GM23338 (cell line): ENCODE data around the gene MAN1C1. TPM values are rescaled to one million over a fixed set of nuclear protein-coding genes. Genes with fewer than 3 reads are reported as not detected.

Source experiments
- ATAC-seq: fragments of 200-7000 bp; cut with Tn5 transposase; 3 replicates; pipeline ENCODE4 v1.9.1; 2020
- DNase-seq: peaks from one replicate; pipeline ENCODE4 v3.0.0-alpha.2; 2015; ENCODE audit warnings: low spot score
- H2AFZ ChIP-seq: fragments of 200-600 bp; sonication (generic); 2 replicates; pipeline ENCODE4 v1.8.0; 2016; ENCODE audit warnings: antibody characterized with exemption, mild to moderate bottlenecking, moderate library complexity
- H3F3A ChIP-seq: fragments of 200-600 bp; sonication (generic); replicated peaks from 2 replicates; pipeline ENCODE4 v1.8.0; 2017; ENCODE audit warnings: antibody characterized with exemption, mixed run types, low read depth
- H3K27ac ChIP-seq: fragments of 200-600 bp; sonication (generic); 2 replicates; pipeline ENCODE4 v1.6.1; 2016; ENCODE audit warnings: low read depth
- H3K27me3 ChIP-seq: fragments of 200-600 bp; sonication (generic); 2 replicates; pipeline ENCODE4 v1.8.0; 2016; ENCODE audit warnings: mild to moderate bottlenecking, mixed run types, moderate library complexity; ENCODE audit not compliant: insufficient read depth
- H3K36me3 ChIP-seq: fragments of 200-600 bp; sonication (generic); 2 replicates; pipeline ENCODE4 v1.8.0; 2016; ENCODE audit warnings: mild to moderate bottlenecking; ENCODE audit not compliant: insufficient read depth
- H3K4me1 ChIP-seq: fragments of 200-600 bp; sonication (generic); 2 replicates; pipeline ENCODE4 v1.8.0; 2016; ENCODE audit warnings: mild to moderate bottlenecking, moderate library complexity; ENCODE audit not compliant: insufficient read depth
- H3K4me2 ChIP-seq: fragments of 200-600 bp; sonication (generic); 2 replicates; pipeline ENCODE4 v1.7.1; 2017; ENCODE audit warnings: mixed run types
- H3K4me3 ChIP-seq: fragments of 200-600 bp; sonication (generic); 2 replicates; pipeline ENCODE4 v1.6.1; 2016; ENCODE audit warnings: mixed run types
- H3K79me2 ChIP-seq: fragments of 200-600 bp; sonication (generic); replicated peaks from 2 replicates; pipeline ENCODE4 v1.8.0; 2017; ENCODE audit warnings: mild to moderate bottlenecking; ENCODE audit not compliant: insufficient read depth
- H3K9me2 ChIP-seq: fragments of 200-600 bp; sonication (generic); 2 replicates; pipeline ENCODE4 v1.8.0; 2017; ENCODE audit not compliant: insufficient read depth
- H4K20me1 ChIP-seq: fragments of 200-600 bp; sonication (generic); replicated peaks from 2 replicates; pipeline ENCODE4 v1.8.0; 2017; ENCODE audit warnings: mild to moderate bottlenecking; ENCODE audit not compliant: insufficient read depth
- H3K27ac Mint-ChIP-seq: 2 replicates; pipeline ENCODE4 v1.8.0; 2020; ENCODE audit warnings: inconsistent platforms, mild to moderate bottlenecking, moderate library complexity, mixed read lengths
- H3K27me3 Mint-ChIP-seq: 3 replicates; pipeline ENCODE4 v1.8.0; 2022; ENCODE audit warnings: low read depth, mild to moderate bottlenecking, moderate library complexity, mixed read lengths, inconsistent platforms; ENCODE audit not compliant: insufficient read depth, poor library complexity
- H3K36me3 Mint-ChIP-seq: 3 replicates; pipeline ENCODE4 v1.8.0; 2021; ENCODE audit warnings: low read depth, mild to moderate bottlenecking, inconsistent platforms, moderate library complexity, mixed read lengths
- H3K4me1 Mint-ChIP-seq: 3 replicates; pipeline ENCODE4 v1.8.0; 2020; ENCODE audit warnings: mild to moderate bottlenecking, inconsistent platforms, mixed read lengths
- H3K4me3 Mint-ChIP-seq: 3 replicates; pipeline ENCODE4 v1.8.0; 2021; ENCODE audit warnings: moderate library complexity, mild to moderate bottlenecking, inconsistent platforms, mixed read lengths
- H3K9me3 Mint-ChIP-seq: 3 replicates; pipeline ENCODE4 v1.8.0; 2020; ENCODE audit warnings: moderate library complexity, mild to moderate bottlenecking, inconsistent platforms, mixed read lengths
- CREB1 ChIP-seq: fragments of 250-450 bp; sonication (Bioruptor Pico); IDR thresholded peaks from 2 replicates; pipeline ENCODE4 v1.5.0; 2020; ENCODE audit warnings: low read depth, mild to moderate bottlenecking, moderate library complexity
- EZH2 ChIP-seq: fragments of 200-600 bp; sonication (generic); IDR thresholded peaks from one replicate; pipeline ENCODE4 v1.8.0; 2017; ENCODE audit warnings: antibody characterized with exemption, mild to moderate bottlenecking, low read depth; ENCODE audit not compliant: unreplicated experiment
- EZH2phosphoT487 ChIP-seq: fragments of 200-600 bp; sonication (generic); IDR thresholded peaks from one replicate; pipeline ENCODE4 v1.8.1; 2018; ENCODE audit warnings: antibody characterized with exemption; ENCODE audit not compliant: unreplicated experiment
- NANOG ChIP-seq: IDR thresholded peaks from 2 replicates; pipeline ENCODE4 v1.6.1; 2016; ENCODE audit warnings: antibody characterized with exemption, borderline replicate concordance
- POLR2AphosphoS5 ChIP-seq: IDR thresholded peaks from 2 replicates; pipeline ENCODE4 v1.6.1; 2016; ENCODE audit warnings: antibody characterized with exemption, low read depth
- ZNF114 ChIP-seq: fragments of 250-450 bp; sonication (Bioruptor Pico); IDR thresholded peaks from 2 replicates; pipeline ENCODE4 v1.5.0; 2020; ENCODE audit warnings: mild to moderate bottlenecking, moderate library complexity
- ZNF331 ChIP-seq: fragments of 250-450 bp; sonication (Bioruptor Pico); IDR thresholded peaks from 2 replicates; pipeline ENCODE4 v1.5.0; 2020; ENCODE audit warnings: low read depth, mild to moderate bottlenecking, moderate library complexity
- polyA plus RNA-seq: library from polyadenylated mRNA; unstranded; fragments of >200 nt; fragmentation: Nextera tagmentation; extraction: Ambion mirVana; gene quantifications from 2 replicates; pipeline ENCODE4 v1.2.1, GENCODE V29; 2016
- total RNA-seq: library from RNA; depleted of rRNA; stranded (reverse); fragments of >200 nt; shearing (Covaris generic); gene quantifications from 2 replicates; pipeline ENCODE4 v1.2.3, GENCODE V29; 2014
- TF ChIP-seq, protein P1 (sequence below): IDR thresholded peaks from one replicate; pipeline ENCODE4 v1.6.1; 2018; ENCODE audit warnings: antibody characterized with exemption; ENCODE audit not compliant: unreplicated experiment
- TF ChIP-seq, protein P2 (sequence below): IDR thresholded peaks from 2 replicates; pipeline ENCODE4 v1.6.1; 2016; ENCODE audit warnings: antibody characterized with exemption
- TF ChIP-seq, protein P3 (sequence below), 2 experiments: fragments of 200-600 bp in 1 of 2; sonication (generic) in 1 of 2; conservative IDR thresholded peaks; 2 replicates each; pipeline versions ENCODE4 v1.5.1 to v1.6.1; 2016 to 2017; ENCODE audit warnings: antibody characterized with exemption in 2 of 2, low read depth in 2 of 2, mild to moderate bottlenecking in 2 of 2, moderate library complexity in 1 of 2

MAN1C1 gene
- total and polyA plus RNA-seq, 2 experiments from 2014 or later: 5.4 to 13.6 TPM

DNA sequence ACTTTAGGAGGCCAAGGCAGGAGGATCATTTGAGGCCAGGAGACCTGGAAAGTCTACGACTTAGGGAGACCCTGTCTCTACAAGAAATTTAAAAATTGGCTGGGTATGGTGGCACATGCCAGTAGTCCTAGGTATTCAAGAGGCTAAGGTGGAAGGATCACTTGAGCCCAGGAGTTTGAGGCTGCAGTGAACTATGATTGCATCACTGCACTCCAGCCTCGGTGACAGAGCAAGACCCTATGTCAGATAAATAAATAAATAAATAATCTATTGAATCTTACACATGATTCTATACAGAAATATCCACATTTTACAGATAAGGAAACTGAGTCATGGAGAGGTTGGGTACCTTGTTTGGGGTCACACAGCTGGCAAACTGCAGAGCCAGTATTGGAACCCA is 89.1 kb downstream of the MAN1C1 start (continued):
- TF ChIP-seq, protein P1, sequence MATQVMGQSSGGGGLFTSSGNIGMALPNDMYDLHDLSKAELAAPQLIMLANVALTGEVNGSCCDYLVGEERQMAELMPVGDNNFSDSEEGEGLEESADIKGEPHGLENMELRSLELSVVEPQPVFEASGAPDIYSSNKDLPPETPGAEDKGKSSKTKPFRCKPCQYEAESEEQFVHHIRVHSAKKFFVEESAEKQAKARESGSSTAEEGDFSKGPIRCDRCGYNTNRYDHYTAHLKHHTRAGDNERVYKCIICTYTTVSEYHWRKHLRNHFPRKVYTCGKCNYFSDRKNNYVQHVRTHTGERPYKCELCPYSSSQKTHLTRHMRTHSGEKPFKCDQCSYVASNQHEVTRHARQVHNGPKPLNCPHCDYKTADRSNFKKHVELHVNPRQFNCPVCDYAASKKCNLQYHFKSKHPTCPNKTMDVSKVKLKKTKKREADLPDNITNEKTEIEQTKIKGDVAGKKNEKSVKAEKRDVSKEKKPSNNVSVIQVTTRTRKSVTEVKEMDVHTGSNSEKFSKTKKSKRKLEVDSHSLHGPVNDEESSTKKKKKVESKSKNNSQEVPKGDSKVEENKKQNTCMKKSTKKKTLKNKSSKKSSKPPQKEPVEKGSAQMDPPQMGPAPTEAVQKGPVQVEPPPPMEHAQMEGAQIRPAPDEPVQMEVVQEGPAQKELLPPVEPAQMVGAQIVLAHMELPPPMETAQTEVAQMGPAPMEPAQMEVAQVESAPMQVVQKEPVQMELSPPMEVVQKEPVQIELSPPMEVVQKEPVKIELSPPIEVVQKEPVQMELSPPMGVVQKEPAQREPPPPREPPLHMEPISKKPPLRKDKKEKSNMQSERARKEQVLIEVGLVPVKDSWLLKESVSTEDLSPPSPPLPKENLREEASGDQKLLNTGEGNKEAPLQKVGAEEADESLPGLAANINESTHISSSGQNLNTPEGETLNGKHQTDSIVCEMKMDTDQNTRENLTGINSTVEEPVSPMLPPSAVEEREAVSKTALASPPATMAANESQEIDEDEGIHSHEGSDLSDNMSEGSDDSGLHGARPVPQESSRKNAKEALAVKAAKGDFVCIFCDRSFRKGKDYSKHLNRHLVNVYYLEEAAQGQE: no peak
- no peak for TF ChIP-seq ZNF331 (CRISPR knock-in tag)

DNA sequence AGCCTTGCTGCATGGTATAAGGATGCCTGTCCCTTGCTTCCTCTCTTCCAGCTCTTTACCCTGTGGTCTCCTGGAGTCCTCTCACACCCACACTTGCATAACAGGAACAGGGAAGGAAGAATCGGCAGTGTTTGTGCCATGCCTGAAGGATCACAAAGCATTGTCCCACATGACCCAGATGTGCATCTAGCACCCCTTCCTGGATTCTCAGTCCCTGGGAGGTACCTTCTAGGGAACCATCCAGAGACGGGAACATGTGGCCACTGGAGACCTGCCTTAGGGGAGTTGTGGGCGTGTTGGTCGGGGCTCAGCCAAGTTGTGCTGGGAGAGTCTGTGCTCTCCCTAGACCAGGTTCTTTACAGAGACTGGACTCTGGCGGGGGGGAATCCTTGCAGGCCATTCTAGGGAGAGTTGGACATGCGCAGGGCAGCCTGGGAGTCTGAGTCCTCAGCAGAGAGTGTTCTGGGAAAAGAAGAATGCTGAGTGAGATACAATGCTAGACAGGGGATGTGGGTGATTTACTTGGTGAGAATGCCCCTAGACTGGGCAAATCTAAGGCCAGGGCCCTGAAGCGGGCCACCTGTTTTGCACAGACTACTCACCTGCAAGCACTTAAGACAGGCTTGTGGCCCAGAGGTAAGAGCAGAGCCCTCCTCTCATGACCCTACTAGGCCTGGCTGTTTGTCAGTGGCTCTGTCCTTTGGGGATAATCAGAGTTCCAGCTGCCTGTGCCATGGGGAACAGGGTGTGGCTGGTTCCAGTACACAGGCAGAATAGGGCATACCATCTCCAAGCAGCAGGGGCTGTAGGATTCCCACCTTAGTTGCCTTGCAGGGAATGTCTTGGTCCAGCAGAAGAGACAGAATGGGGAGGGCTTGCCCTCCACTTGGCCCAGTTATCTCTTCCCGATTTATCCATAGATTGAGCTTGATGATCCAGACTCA is 89.8 kb downstream of the MAN1C1 start:
- H3K4me3 Mint-ChIP-seq: peak overlapping the region; percentile 42; the same call in 1 of the 3 replicates
- 0 out of 2 replicates have a peak overlapping the region, but pooled peaks have one; percentile 33 for H3K4me3 ChIP-seq
- DNase-seq (no peak), ATAC-seq (peak; percentile 15; the same call in 2 of the 3 replicates)
- H3K36me3 ChIP-seq: no peaks in the 10 kb centered on the region
- H3K27ac Mint-ChIP-seq: peak overlapping the region; percentile 58
- H3K27me3 ChIP-seq: no peaks in the 10 kb centered on the region
- H3K4me1 ChIP-seq: peaks cover 40% of the 10 kb centered on the region
- H3K36me3 Mint-ChIP-seq: no peaks in the 10 kb centered on the region
- no peaks in the 10 kb centered on the region for H3K79me2 ChIP-seq
- peak overlapping the region; percentile 47 for H3K4me2 ChIP-seq
- peak overlapping the region; percentile 96 for H3K27ac ChIP-seq
- no peaks in the 10 kb centered on the region for H4K20me1 ChIP-seq
- H2AFZ ChIP-seq: no peak overlapping the region
- H3K27me3 Mint-ChIP-seq: peaks cover 9% of the 10 kb centered on the region
- 0 out of 2 replicates have a peak, but pooled peaks cover 3% of the 10 kb centered on the region for H3F3A ChIP-seq
- H3K9me3 Mint-ChIP-seq: no peaks in the 10 kb centered on the region; the same call in 1 of the 3 replicates
- peaks cover 65% of the 10 kb centered on the region for H3K4me1 Mint-ChIP-seq
- peaks cover 6% of the 10 kb centered on the region; the same call in 1 of the 2 replicates for H3K9me2 ChIP-seq
- no peak for TF ChIP-seq EZH2
- TF ChIP-seq, protein P2, sequence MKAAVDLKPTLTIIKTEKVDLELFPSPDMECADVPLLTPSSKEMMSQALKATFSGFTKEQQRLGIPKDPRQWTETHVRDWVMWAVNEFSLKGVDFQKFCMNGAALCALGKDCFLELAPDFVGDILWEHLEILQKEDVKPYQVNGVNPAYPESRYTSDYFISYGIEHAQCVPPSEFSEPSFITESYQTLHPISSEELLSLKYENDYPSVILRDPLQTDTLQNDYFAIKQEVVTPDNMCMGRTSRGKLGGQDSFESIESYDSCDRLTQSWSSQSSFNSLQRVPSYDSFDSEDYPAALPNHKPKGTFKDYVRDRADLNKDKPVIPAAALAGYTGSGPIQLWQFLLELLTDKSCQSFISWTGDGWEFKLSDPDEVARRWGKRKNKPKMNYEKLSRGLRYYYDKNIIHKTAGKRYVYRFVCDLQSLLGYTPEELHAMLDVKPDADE: no peak
- TF ChIP-seq CREB1: no peak
- TF ChIP-seq ZNF114 (CRISPR knock-in tag): no peak
- TF ChIP-seq NANOG: no peak
- TF ChIP-seq, protein P1: no peak
- TF ChIP-seq POLR2AphosphoS5: no peak
- no peak for TF ChIP-seq EZH2phosphoT487
- TF ChIP-seq, protein P3, sequence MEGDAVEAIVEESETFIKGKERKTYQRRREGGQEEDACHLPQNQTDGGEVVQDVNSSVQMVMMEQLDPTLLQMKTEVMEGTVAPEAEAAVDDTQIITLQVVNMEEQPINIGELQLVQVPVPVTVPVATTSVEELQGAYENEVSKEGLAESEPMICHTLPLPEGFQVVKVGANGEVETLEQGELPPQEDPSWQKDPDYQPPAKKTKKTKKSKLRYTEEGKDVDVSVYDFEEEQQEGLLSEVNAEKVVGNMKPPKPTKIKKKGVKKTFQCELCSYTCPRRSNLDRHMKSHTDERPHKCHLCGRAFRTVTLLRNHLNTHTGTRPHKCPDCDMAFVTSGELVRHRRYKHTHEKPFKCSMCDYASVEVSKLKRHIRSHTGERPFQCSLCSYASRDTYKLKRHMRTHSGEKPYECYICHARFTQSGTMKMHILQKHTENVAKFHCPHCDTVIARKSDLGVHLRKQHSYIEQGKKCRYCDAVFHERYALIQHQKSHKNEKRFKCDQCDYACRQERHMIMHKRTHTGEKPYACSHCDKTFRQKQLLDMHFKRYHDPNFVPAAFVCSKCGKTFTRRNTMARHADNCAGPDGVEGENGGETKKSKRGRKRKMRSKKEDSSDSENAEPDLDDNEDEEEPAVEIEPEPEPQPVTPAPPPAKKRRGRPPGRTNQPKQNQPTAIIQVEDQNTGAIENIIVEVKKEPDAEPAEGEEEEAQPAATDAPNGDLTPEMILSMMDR (conservative IDR thresholded peaks at IDR 0.05; ENCODE audit: low read depth in 2 of 2): no peak
